HG02870 (cell line): ENCODE data around the gene TPSB2.
"Not testable (repeated sequence)": the region's sequence is repeated elsewhere in the genome, so short reads cannot be mapped to it uniquely, and the experiment has no call there.

Experiments
- ATAC-seq: cut with Tn5 transposase; IDR thresholded peaks from one replicate; pipeline ENCODE4 v1.9.1; 2021; ENCODE audit warnings: mild to moderate bottlenecking, moderate library complexity; ENCODE audit not compliant: unreplicated experiment

Gene TPSB2

DNA sequence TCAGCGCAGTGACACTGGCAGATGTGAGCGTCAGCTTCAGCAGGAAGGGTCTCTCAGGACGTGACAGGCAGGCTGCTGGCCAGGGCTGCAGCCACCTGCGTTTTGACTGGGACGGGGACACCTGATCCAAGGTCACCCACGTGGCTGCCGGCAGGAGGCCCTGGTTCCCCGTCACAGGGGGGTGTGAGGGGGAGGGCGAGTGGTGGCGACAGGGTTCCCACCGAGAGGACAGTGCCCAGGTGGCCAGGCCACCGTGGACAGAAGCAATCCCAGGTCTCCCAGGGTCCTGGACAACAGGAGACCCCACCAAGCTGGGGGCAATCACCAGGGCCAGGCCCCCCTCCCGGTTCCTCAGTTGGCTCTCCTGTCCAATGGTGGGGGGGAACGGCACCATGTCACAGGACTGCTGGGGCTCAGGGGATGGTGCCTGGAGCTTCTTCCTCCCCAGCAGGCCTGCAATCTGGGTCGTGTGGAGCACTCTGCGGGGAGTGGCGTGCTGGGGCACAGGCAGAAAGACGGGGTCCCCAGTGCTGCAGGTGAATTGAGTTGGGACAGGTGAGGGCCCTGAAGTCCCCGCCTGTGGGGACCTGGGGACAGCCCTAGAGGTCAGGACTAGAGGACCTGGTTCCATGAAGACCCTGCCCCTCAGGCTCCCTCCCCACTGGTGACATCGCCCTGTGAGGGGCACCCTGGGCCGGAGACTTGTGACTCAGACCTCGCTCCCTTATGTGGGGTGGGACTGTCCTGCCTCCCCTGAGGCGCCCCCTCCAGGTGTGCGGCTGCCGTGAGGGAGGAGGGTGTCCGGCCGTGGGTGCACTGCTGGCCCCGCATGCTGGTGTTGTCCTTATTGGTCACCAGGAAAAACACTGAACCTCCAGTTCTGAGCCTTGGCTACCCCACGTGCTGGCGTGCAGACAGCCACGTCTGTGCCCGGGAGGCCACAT, 14.2 kb upstream of the TPSB2 start:
- not testable (repeated sequence) for ATAC-seq

DNA sequence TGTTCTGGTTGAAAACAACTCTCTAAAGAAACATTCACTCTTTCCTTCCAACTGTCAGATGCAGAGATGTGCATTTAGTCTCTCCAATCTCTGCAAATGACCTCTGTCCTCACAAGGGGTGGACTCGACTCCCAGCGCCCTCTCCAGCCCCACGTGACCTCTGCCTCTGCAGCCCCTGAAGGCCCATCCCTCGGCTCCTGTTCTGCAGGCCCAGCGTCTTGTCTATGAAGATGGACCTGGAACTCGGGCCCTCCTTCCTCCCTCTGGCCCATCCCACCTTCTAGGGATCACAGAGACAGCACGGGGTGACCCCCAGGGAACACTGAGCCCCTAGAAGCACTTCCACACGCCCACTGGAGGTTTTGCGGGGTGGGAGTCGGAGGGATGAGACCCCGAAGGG, 13.4 kb upstream of the TPSB2 start:
- ATAC-seq, result not testable (repeated sequence)

DNA sequence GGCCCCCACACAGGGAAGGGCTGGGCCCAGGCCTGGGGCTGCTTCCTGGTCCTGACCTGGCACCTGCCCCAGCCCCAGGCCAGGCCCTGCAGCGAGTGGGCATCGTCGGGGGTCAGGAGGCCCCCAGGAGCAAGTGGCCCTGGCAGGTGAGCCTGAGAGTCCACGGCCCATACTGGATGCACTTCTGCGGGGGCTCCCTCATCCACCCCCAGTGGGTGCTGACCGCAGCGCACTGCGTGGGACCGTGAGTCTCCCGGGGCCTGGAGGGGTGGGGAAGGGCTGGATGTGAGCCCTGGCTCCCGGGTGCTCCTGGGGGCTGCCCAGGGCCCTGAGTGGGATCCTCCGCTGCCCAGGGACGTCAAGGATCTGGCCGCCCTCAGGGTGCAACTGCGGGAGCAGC, 11.1 kb upstream of the TPSB2 start:
- ATAC-seq, result not testable (repeated sequence)

GRCh38 chr16:1240436-1240835, 10.5 kb upstream of the TPSB2 start, which contains the start of gene TPSAB1:
TSS of gene TPSAB1 (plus strand) at chr16:1240705. CDS start at chr16:1240939, 234 bp downstream.
- ATAC-seq, result not testable (repeated sequence)

DNA sequence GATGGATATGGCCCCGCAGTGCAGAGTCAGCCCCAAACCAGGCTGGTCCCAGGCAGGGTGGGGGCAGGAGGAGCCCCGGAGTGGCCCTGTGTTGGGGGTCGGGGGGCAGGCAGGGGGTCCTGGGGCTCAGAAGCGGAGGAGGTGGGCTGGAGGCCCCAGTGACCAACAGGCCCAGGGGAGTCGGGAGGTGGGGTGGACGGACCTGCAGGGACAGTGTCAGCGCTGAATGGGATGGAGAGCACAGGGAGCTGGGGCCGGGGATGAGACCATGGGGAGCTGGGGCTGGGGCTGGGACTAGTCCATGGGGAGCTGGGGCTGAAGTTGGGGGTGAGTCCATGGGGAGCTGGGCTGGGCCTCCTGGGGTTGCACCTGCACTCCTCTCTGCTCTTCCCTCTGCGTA, 9.6 kb upstream of the TPSB2 start:
- not testable (repeated sequence) for ATAC-seq

DNA sequence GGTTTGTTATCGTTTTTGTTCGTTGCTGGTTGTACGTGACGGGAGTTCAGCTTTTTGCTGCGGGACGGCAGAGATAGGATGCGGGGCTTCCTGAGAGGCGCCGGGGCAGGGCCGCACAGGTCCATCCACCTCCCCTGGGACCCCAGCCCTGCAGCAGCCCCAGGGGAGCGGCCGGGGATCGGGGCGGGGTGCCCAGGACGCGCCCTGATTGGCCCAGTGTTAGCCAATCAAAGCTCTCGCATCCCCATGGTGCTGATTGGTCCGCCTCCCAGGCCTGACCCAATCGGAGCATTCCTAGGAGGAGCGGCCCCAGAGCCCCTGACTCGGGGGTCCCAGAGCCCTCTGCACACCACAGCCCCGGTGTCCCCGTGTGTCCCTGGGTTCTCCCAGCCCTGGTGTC, 8.9 kb upstream of the TPSB2 start:
- not testable (repeated sequence) for ATAC-seq

DNA sequence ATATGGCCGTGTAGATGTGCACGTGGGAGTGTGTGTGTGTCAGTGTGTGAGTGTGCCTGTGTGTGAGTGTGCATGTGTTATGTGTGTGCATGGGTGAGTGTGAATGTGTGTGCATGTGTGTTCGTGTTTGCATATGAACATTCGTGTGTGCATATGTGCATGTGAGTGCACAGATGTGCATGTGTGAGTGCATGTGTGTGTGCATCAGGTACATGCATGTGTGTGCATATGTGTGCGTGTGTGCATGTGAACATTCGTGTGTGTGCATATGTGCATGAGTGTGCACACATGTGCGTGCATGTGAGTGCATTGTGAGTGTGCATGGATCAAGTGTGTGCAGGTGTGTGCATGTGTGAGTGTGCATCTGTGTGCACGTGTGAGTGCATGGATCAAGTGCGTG, 8.0 kb upstream of the TPSB2 start:
- ATAC-seq, result no peak

DNA sequence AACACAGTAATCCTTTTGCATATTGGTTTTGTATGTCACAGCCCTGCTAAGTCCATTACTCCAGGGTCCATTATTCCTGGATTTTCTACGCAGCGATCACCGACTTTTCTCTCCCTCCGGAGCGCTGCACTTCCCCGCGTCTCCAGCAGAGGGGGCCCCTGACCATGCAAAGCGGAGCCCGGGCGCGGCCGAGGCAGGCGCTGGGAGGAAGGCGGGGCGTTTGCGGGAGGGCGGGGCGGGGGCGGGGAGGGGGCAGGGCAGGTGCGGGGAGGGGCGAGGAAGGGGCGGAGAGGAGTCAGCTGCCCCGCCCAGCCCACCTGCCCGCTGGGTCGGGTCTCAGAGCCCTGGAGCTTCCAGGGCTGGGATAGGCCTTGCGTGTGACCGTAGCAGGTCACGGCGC, 6.7 kb upstream of the TPSB2 start:
- not testable (repeated sequence) for ATAC-seq

- not testable (repeated sequence) for ATAC-seq
Observed at GRCh38 chr16:1232049-1232748, 2.2 kb upstream of the TPSB2 start.

DNA sequence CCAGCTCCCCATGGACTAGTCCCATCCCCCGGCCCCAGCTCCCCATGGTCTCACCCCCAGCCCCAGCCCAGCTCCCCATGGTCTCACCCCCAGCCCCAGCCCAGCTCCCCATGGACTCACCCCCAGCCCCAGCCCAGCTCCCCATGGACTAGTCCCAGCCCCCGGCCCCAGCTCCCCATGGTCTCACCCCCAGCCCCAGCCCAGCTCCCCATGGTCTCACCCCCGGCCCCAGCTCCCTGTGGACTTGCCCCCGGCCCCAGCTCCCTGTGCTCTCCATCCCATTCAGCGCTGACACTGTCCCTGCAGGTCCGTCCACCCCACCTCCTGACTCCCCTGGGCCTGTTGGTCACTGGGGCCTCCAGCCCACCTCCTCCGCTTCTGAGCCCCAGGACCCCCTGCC, 1.3 kb upstream of the TPSB2 start:
- not testable (repeated sequence) for ATAC-seq

- not testable (repeated sequence) for ATAC-seq
Observed at GRCh38 chr16:1230471-1231212, 658 bp upstream of the TPSB2 start.

DNA sequence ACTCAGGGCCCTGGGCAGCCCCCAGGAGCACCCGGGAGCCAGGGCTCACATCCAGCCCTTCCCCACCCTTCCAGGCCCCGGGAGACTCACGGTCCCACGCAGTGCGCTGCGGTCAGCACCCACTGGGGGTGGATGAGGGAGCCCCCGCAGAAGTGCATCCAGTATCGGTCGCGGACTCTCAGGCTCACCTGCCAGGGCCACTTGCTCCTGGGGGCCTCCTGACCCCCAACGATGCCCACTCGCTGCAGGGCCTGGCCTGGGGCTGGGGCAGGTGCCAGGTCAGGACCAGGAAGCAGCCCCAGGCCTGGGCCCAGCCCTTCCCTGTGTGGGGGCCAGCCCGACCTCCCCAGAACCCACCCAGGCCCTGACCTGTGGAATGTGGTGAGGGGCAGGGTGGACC, 508 bp downstream of the TPSB2 start:
- ATAC-seq, result not testable (repeated sequence)

DNA sequence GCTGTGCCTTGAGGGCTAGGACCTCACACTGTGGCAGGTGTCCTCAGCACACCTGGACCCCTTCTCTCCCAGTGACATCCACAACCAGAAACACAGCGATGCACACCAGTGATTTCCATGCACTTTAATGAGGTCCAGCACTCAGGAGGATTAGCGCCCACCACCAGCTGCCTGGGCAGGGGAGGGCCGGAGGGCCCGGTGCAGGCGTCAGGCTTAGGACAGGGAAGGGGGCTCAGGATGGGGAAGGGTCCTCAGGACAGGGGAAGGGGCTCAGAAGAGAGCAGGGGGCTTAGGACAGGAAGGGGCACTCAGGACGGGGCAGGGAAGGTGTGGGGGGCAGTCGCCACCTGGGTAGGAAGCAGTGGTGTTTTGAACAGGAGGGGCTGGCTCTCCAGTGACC, 1.8 kb downstream of the TPSB2 start:
- ATAC-seq, result not testable (repeated sequence)

GRCh38 chr16:1226692-1227091, 3.3 kb downstream of the TPSB2 start:
- ATAC-seq, result not testable (repeated sequence)

- not testable (repeated sequence) for ATAC-seq
Observed at GRCh38 chr16:1225728-1226311, 4.2 kb downstream of the TPSB2 start.

DNA sequence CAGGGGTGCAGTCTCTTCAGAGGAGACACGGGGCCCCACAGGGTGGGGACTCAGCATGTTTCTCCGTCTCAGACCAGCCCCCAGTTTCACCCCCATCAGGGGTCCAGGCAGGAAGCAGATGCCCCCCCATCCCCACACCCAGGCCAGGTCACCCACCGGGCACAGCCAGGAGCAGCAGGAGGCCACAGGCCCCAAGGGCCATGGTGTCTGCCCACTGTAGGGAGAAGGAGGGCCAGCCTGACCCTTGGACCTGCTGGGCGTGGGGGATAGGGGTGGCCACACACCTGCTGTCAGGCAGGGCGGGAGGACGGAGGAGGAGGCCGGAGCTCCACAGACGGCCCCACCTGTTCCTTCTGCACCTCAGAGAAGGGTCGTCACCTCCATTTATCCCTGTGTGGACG, 4.9 kb downstream of the TPSB2 start, which contains the start of gene TPSG1:
Gene TPSG1, minus strand, starts transcription at position 218 of the 401 bp plus-strand sequence. Its CDS starts 16 bp downstream, at position 202.
- ATAC-seq, result no peak

- ATAC-seq, result no peak
Observed at GRCh38 chr16:1224558-1224957, 5.4 kb downstream of the TPSB2 start.

- ATAC-seq, result no peak
Observed at GRCh38 chr16:1223355-1224214, 6.4 kb downstream of the TPSB2 start.

DNA sequence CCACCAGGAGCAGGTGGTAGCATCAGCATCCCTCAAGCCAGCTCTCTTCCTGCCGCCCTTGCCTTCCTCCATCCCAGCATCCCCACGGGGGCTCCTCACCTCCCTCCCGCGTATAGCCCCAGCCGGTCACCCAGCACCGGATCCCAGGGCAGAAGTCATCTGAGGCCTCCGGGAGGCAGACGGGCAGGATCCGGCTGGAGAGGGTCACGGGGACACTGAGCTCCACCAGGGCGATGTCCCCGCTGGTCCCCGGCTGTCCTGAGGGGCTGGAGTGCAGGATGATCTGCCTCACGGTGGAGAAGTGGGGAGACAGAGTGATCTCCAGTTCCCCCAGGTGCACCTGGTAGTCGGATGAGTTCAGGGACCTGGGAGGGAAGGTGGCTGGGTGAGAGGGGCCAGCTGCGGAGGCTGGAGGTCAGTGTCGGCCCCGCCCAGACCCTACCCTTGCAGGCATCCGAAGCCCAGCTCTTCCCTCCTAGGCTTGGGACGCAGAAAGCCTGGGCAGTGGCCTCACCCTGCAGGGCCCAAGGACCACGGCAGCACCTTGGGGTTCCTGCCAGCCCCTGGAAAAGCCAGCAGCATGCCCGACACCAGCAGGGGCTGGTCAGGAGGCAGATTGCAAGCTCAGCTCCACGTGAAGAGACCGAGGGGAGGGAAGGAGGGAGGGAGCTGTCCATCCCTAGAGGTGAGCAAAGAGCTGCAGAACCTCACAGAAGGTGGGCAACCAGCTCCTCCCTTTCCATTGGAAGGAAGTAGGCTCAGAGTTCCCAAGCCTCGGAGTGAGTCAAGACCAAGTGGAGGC, 7.2 kb downstream of the TPSB2 start:
- ATAC-seq, result no peak
